CD4-positive, alpha-beta T cell treated with Interleukin-2 at 100 ng/mL for 4 hours (primary cell): ENCODE results near the gene AMZ2.
"Not testable (repeated sequence)": the region's sequence is repeated elsewhere in the genome, so short reads cannot be mapped to it uniquely, and the experiment has no call there.

Source experiments
- DNase-seq: peaks from one replicate; pipeline ENCODE4 v3.0.0-alpha.2; 2020; ENCODE audit warnings: low spot score

AMZ2 gene

GRCh38 chr17:68220186-68220585, 27.7 kb upstream of the AMZ2 start:
- not testable (repeated sequence) for DNase-seq

- DNase-seq = not testable (repeated sequence)
Measured at GRCh38 chr17:68220786-68221185, 27.1 kb upstream of the AMZ2 start.

- DNase-seq = no peak
Measured at GRCh38 chr17:68221786-68222185, 26.1 kb upstream of the AMZ2 start.

GRCh38 chr17:68222606-68223005, 25.2 kb upstream of the AMZ2 start:
- no peak for DNase-seq

GRCh38 chr17:68225055-68225454, 22.8 kb upstream of the AMZ2 start:
- not testable (repeated sequence) for DNase-seq

GRCh38 chr17:68228039-68228680, 19.7 kb upstream of the AMZ2 start:
- not testable (repeated sequence) for DNase-seq

- DNase-seq = no peak
Measured at GRCh38 chr17:68228817-68229570, 18.8 kb upstream of the AMZ2 start.

- no peak for DNase-seq
Measured at GRCh38 chr17:68229619-68230018, 18.2 kb upstream of the AMZ2 start.

- not testable (repeated sequence) for DNase-seq
Measured at GRCh38 chr17:68231131-68231530, 16.7 kb upstream of the AMZ2 start.

GRCh38 chr17:68231541-68231940, 16.3 kb upstream of the AMZ2 start:
- DNase-seq = no peak

- not testable (repeated sequence) for DNase-seq
Measured at GRCh38 chr17:68232741-68233140, 15.1 kb upstream of the AMZ2 start.

GRCh38 chr17:68234726-68235335, 13.0 kb upstream of the AMZ2 start:
- DNase-seq = peak; percentile 86

- not testable (repeated sequence) for DNase-seq
Measured at GRCh38 chr17:68235336-68235791, 12.5 kb upstream of the AMZ2 start.

GRCh38 chr17:68237369-68238163, 10.3 kb upstream of the AMZ2 start:
- peak; percentile 70 for DNase-seq

- peak; percentile 79 for DNase-seq
Measured at GRCh38 chr17:68238164-68238870, 9.5 kb upstream of the AMZ2 start.

- DNase-seq = peak; percentile 53
Measured at GRCh38 chr17:68238871-68239253, 9.0 kb upstream of the AMZ2 start.

GRCh38 chr17:68239632-68240366, 8.0 kb upstream of the AMZ2 start:
- no peak for DNase-seq

GRCh38 chr17:68246271-68247028, 1.4 kb upstream of the AMZ2 start:
- no peak for DNase-seq

- no peak for DNase-seq
Measured at GRCh38 chr17:68248199-68248825, 469 bp downstream of the AMZ2 start.

- peak; percentile 70 for DNase-seq
Measured at GRCh38 chr17:68248891-68249290, 1.0 kb downstream of the AMZ2 start.
